HG03521 (cell line): ENCODE measurements around the gene PLD5.
"Not testable (repeated sequence)": the region's sequence is repeated elsewhere in the genome, so short reads cannot be mapped to it uniquely, and the experiment has no call there.

Source experiments
- ATAC-seq: cut with Tn5 transposase; IDR thresholded peaks from one replicate; pipeline ENCODE4 v1.9.1; 2021; ENCODE audit warnings: mild to moderate bottlenecking, moderate library complexity; ENCODE audit not compliant: unreplicated experiment

The PLD5 gene

DNA sequence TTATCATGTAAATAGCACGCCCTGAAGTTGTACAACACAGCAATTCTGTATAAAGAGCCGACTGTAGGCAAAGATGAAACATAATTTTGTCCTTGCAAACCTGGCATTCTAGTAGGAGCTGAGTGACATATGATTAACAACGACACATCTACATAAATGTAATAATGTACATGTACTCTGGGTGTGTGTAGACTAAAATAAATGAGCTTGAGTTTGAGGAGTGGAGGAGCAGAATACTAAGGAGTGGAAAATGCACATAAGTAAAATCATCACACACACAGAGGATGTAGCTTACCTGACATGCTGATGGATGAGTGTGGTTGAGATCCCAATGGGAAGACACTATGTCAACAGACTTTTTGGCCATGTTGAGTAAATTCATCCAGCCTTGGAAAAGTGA is 236.4 kb downstream of the PLD5 start:
- ATAC-seq, result not testable (repeated sequence)

- ATAC-seq, result not testable (repeated sequence)
Measured at GRCh38 chr1:242282758-242283485, 241.6 kb downstream of the PLD5 start.

GRCh38 chr1:242278406-242278805 is 246.1 kb downstream of the PLD5 start:
- not testable (repeated sequence) for ATAC-seq

DNA sequence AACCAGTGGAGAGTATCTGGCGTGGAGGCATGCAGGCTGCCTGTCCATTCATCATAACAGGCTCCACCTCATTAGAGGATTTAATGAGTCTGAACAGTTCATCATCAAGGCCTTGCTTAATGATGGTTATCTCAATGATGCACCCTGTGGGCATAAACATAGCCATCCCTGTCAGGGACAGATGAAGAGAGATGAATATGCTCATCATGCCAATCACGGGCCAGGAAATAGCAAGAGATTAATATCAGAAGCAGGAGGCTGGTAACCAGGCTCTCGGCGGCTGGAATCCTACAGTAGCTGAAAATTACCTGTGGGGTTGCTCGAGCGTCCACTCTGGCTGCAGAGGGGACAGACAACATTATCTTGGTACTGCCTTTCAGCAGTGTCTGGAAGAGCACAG is 247.7 kb downstream of the PLD5 start:
- ATAC-seq, result not testable (repeated sequence)

- not testable (repeated sequence) for ATAC-seq
Measured at GRCh38 chr1:242267004-242267403, 257.5 kb downstream of the PLD5 start.

DNA sequence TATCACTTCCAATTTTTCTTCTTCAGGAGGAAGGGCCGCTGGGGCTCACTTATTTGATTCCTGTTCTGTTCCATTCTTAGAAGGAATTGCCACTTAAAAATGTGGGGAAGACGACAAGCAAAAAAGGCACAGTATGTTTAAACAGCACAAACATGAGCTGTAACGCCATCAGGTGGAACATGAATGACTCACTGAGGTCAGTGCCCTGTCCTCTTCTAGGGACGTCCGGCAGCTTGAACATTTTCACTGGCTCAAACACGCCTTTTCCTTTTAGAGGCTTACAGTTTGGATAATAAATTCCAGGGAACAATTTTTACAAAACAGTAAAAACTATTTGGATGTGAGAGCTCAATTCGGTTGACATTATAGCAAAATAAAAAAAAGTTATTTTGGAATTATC is 260.1 kb downstream of the PLD5 start:
- ATAC-seq, result not testable (repeated sequence)

GRCh38 chr1:242245255-242245654 is 279.2 kb downstream of the PLD5 start:
- ATAC-seq, result no peak

- ATAC-seq, result peak; percentile 85
Measured at GRCh38 chr1:242243472-242243871, 281.0 kb downstream of the PLD5 start.

- ATAC-seq, result no peak
Measured at GRCh38 chr1:242242983-242243382, 281.5 kb downstream of the PLD5 start.

DNA sequence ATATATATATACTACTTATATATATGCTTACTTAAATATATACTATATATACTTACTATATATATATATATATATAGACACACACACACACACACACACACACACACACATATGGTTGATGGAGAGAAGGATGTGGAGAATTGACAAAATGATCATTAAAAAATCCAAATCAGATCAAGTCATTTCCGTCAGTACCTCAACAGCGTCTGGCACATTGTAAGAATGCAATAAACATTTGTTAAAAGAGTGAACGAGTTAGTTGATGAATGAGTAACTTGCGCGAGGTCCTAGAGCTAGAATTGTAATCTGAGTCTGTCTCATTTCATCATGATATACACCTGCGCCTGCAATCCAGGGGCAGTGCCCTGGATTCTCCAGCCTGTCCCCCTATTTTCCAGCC is 282.6 kb downstream of the PLD5 start:
- no peak for ATAC-seq

DNA sequence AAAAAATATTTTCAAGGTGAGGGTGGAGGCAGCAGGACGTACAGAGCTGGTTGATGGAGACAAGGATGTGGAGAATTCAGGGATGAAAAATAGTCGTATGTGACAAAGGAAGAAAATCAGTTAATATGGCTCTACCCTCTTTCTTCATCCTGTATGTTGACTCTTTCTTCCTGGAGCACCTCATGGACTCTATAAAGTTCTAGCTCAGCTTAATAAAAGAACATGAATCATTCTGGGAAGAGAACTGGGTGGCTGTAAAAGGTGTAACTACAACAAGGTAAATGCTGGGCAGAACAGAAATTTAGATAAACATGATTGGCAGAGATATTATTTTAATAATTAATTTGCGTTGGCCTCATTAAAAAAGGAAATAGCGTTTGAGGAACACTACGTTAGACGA is 283.8 kb downstream of the PLD5 start:
- ATAC-seq, result no peak

DNA sequence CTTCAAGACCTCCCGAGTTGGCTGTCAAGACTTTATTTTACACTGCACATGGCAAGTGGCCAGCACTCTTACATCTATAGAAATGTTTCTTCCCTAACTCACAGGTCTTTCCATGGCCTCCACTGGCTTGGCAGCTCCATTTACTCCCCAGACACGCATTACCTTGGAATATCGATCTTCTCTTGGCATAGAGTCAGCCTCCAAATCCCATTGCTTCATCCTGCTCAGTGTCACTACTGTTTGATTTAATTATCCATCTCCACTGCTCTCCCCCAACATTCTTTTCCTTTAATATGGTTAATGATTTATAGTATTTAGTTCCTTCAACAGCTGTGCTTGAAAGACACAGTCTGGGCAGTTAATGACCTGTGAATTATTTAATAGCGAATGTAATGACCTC is 284.4 kb downstream of the PLD5 start:
- no peak for ATAC-seq

DNA sequence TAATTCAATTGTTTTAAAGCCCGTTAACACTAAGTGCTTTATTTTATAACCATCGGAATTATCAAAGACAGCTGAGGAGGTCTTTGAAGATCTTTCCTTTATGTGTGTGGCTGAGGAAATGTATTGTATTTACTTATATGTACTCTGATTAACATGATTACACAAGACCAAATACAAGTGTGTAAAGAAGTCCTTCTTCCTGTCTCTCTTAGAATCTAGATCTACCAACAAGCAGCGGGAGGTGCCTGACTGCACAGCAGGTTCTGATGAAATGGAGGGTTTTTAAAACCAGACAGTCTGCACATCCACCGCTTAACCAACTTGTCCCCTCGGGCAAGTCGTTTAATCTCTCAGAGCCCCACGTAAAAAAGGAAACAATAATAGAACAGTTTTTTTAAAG is 285.1 kb downstream of the PLD5 start:
- ATAC-seq, result no peak

GRCh38 chr1:242237051-242237450 is 287.4 kb downstream of the PLD5 start:
- ATAC-seq, result no peak

DNA sequence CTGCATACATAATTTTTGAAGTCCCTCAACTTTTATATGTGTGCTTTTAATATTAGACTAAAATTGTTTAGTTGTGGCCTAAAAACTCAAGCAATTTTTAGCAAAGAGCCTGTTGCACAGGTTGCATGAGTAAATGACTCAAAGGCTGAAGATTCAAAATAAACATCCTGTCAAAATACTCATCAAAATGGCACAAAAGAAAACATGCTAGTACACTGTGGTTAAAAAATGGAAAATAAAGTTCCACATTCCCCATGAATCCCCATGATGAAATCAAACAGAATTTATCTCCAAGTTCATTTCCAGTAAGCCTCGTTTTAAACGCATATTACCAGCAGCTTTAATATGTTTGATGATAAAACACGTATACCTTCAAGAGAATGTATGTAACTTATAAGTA is 295.5 kb downstream of the PLD5 start:
- no peak for ATAC-seq

DNA sequence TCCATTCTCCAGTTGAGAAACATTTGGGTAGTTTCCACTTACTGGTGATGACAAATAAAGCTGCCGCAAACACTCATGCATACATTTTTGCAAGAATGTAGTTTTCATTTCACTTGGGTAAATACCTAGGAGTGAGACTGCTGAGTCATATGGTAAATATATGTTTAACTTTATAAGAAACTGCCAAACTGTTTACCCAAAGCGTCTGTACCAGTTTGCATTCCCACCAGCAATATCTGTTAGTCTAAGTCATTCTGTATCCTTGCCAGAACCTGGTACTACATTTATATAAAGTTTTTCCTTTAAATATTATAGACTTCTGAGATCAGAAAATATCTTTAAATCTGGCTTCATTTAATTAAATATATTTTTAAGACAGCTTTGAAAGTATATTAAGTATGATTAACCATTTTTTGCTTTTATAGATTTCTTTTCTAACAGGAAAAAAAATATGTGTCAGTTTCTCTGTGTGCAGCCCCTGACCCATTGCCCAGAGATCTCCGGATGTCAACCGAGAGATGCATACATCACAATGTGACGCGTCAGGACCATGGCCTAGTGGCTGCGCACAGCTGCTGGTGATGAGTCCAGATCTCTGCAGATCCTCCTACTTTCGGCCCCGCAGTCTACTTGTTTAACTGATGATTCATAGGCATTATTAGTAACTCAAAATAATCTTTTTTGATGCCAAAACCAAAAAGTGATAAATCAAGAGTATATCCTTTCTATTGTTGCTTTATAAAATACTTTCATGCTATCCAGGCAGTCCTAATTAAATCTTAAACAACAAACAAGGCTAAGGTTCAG is 298.5 kb downstream of the PLD5 start:
- no peak for ATAC-seq

- not testable (repeated sequence) for ATAC-seq
Measured at GRCh38 chr1:242224878-242225766, 299.4 kb downstream of the PLD5 start.

DNA sequence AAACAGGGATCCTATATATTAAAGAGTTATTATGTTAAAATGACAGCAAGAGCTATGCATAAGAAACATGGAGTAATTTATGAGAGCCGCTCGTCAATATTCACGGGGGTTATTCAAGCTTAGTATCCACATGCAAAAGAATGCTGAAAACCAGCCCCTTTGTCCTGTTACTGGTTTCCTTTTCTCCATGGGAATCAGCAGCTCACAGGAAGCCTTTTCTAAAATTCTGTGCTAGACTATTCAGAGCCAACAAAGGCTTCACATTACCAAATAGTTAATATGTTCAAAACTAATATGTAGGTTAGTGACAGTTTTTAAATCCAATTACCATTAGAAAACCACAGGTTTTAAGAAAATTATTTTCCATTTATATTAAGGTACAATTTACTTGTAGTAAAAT is 300.0 kb downstream of the PLD5 start:
- ATAC-seq, result no peak

GRCh38 chr1:242219905-242220304 is 304.6 kb downstream of the PLD5 start:
- ATAC-seq, result no peak

DNA sequence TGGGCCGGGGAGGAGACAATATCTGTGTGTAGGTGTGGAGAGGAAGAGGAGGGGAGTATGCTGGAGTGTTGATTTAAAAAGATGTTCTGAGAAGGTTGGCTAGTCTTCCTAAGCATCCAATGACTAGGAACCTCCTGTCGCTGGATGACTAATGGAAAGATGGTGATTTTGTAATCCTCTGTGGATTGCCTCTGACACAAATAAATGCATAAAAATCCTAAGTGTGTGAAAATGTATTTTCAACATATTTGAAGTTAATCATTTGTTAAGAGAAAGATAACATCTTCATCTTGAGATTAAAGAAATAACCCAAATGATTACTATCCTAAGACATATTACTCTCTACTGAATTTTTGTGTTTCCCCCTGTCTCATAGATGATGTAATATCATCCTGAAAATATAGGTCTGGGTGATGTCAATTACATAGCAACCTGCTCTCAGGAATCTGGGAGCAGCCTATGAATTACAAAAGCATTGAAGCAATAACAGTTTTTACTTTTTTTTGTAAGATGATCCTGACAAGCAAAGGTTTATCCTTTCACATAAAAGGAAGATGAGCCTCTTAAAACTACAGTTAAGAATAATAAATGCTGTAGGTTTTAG is 305.1 kb downstream of the PLD5 start:
- no peak for ATAC-seq

GRCh38 chr1:242216368-242216767 is 308.1 kb downstream of the PLD5 start:
- ATAC-seq, result no peak
